Astrocyte (in vitro differentiated cells and primary cell): ENCODE measurements around the gene FHIT.

Experiments
- CTCF ChIP-seq: IDR thresholded peaks from 2 replicates; pipeline ENCODE4 v1.5.1; 2011; ENCODE audit warnings: low read depth, mild to moderate bottlenecking, inconsistent platforms, low read length, moderate library complexity; ENCODE audit not compliant: insufficient read depth
- EZH2 ChIP-seq: IDR thresholded peaks from 2 replicates; pipeline ENCODE4 v1.6.1; 2012; ENCODE audit warnings: mild to moderate bottlenecking, low read length, inconsistent platforms; ENCODE audit not compliant: insufficient read depth

- TF ChIP-seq CTCF (no peak), EZH2 (no peak)
Measured at GRCh38 chr3:60967141-60967540, 284.1 kb downstream of the FHIT start.
